Dermis blood vessel endothelial cell (primary cell): ENCODE measurements around the gene NHSL2. TPM values are rescaled to one million over a fixed set of nuclear protein-coding genes. Genes with fewer than 3 reads are reported as not detected.
A peak's percentile ranks its signal among the peaks of the same experiment; 100 is the strongest.

Experiments used
- DNase-seq: peaks from one replicate; pipeline ENCODE4 v3.0.0; 2010
- total RNA-seq: library from RNA; depleted of rRNA; stranded (reverse); fragments of >200 nt; gene quantifications from 2 replicates; pipeline ENCODE4 v1.2.3, GENCODE V29; 2014

NHSL2 gene
- total RNA-seq, 1 donor from 2014 or later = 28.6 TPM

DNA sequence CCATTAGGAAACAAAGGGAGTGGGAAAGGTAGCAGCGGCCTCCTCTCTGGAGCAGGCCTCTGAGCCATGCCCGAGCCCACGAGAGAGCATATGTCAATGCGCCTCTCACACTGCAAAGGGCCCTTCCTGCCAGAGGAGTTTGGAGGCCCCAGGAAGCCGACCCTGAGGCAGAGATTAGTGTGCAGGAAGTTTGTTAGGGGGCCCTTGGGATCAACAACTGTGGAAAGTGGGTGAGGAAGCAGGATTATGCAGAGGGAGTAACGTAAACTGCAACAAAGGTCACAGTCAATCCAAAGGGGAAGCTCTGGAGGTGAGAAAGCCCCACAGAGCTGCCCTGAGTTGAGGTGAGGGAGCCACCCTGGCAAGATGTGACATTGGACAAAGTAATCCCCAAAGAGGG, 203.7 kb downstream of the NHSL2 start:
- DNase-seq = no peak

DNA sequence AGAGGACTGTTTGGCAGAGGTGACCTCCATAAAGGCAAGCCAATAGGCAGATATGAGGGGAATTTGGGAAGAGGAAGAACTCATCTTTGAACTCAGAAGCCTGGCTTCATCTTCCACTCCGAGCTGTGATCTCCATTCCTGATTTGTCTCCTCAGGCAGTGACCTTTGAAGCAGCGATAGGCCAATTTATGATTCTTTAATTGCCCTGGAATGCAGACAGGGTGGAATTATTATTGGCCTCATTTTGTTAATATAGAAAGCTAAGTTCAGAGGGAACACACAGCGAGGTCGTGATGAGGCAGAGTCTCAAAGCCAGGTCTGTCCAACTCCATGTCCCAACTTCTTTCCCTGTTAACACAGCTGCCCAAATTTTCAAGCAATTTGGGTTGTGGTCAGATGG, 204.2 kb downstream of the NHSL2 start:
- no peak for DNase-seq

DNA sequence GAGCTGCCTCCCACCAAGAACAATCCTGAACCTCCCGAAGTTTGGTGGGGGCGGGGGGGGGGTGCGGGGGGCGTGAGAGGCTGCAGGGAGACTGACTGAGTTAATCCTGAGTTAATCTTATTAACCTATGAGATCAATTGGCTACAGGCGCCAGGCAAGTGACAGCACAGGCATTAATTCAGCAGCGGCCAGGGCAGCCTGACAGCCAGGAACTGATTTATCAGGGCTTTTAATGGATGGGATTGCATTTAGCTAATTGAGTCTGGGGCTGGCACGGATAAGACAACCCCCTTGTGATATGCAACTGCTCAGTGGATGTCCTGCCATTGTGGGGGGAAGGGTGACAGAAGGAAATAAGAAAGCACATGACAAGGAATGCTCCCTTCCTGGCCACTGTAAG, 204.7 kb downstream of the NHSL2 start:
- no peak for DNase-seq

DNA sequence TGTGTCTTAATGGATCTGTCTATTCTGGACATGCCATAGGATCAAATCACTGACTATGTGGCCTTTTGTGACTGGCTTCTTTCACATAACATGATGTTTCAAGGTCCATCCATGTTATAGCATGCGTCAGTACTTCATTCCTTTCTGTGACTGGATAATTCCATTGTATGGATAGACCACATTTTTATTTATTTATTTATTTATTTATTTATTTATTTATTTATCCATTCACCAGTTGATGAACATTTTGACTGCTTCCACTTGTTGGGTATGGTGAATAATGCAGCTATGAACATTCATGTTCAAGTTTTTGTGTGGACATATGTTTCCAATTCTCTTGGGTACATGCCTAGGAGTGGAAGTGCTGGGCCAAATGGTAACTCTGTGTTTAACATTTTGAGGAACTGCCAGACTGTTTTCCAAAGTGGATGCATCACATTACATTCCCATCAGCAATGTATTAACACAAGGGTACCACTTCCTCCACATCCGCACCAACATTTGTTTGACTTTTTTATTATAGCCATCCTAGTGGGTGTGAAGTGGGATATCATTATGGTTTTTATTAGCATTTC, 207.1 kb downstream of the NHSL2 start:
- no peak for DNase-seq

DNA sequence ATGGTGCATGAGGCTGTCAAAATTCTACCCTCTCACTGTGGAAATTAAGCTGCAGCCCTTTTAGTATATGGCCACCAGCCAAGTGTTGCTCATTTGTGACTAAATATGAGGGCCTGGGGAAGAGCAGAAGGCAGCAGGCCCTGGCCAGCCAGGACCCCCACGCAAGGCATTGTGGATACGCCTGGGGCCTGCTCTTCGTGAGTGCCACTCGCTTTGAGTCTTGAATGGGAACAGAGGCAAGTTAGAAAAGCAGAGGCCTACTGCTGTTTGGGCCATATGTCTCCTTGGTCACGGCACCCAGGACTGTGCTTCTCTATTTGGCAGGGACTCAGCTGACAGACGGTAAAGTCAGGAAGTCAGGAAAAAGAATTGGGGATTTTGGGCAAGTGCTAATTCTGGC, 210.2 kb downstream of the NHSL2 start:
- DNase-seq = no peak

DNA sequence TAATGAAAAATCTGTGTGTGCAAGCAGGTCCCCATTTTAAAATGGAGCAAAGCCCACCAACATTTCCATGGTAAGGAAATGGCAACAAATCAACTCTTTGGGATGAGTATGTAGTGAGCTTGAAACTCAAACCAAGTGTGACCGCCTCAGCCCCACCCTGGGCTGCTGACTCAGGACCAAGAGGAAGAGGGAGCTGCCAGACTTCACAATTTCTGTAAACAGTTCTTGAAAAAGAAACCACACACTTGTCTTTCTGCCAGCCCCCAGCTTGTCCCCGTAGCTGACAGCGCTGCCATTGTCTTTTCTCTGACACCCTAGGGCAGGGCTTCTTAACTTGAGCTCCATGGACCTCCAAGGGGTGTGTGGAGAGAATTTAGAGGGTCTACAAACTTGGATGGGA, 210.7 kb downstream of the NHSL2 start:
- peak; percentile 60 for DNase-seq

DNA sequence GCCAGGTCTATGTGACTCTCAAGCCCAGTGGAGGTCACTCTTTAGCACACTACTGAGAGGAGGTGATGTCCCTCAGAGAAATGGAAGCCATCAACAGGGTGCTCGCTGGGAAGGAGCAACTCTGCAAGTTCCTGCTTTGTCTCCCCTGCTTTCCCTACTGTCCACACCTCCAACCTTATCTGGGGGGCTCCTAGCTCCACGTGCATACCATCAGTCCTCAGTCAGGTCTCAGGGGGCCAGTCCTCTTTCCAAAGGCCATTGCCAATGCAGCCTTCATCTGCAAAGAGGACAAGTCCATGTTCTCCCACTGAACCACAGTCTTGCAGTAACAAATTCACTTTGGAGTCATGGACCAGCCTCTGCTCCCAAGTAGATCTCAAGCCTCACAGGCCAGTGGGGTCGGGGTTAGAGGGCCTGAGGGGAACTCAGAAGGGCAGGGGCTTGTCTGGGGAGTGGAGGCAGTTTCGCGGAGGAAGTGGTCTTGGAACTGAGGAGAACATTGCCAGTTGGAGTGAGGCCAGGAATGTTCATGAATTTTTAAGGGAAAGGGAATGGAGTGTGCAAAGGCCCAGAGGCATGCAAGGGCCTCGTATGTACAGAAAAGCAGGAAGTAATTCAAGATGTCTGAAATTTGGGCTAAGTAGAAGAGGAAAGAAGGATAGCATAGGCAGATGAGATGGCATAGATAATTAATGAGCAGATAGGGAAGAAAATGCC, 212.1 kb downstream of the NHSL2 start:
- no peak for DNase-seq

DNA sequence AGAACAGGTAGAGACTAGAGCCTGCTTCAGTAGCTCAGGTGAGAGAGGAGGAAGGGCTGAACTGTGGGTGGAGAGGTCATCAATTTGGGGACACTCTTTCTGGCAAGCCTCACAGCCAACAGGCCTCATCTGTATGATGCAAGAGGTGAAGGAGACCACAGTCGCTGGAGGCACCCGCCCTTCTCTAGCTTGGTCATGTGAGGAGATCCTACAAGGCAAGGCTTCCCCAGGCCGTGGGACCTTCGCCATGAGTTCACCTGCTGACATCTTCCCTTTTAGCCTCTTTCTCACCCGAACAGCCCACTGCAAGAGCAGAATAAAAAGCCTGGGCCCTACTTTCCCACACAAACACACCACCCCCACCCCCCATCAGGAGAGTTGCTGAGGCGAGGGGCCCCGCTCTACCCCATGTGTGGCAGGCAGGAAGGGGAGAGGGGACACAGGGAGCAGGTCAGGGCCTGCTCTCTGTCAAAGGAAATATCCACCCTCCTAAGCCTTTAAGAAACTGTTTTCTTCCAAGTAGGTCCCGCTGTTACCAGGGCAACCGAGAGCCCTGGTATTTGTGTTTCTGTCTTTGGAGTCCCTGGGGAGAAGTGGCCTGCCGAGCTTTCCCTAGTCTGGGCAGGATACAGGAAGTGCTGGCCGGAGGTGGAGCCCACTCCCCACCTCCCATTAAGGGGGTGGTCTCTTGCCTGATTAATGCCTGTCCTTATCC, 213.0 kb downstream of the NHSL2 start:
- DNase-seq = peak; percentile 67

DNA sequence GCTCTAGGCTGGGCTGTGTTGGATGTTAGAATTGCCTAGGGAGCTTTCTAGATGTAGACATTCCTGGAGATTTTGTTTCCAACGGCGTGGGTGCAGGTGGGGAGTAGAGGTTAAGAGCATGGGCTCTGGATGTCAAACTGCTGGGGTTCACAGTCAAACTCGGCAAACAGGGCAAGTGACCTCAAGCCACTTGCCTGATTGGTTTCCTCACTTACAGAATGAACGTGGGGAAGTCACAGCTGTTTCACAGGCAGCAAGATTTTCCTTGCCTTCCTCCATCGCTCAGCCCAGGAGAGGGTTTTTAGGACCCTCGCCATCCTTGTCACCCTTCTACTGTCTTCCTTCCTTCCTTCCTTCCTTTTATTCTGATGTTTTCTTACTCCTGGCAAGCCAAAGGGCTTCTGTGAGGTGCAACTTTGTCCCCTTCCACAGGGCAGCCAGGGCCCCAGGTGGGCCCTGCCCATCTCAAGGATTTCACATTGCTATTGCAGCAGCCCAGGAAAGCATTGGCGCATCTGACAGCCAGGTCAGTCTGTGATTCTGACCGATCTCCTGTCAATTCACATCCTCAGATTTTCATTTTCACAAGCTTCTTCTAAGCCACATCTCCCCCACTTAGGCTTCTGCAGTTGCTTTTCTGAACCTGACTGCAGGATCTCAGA, 214.0 kb downstream of the NHSL2 start:
- no peak for DNase-seq

DNA sequence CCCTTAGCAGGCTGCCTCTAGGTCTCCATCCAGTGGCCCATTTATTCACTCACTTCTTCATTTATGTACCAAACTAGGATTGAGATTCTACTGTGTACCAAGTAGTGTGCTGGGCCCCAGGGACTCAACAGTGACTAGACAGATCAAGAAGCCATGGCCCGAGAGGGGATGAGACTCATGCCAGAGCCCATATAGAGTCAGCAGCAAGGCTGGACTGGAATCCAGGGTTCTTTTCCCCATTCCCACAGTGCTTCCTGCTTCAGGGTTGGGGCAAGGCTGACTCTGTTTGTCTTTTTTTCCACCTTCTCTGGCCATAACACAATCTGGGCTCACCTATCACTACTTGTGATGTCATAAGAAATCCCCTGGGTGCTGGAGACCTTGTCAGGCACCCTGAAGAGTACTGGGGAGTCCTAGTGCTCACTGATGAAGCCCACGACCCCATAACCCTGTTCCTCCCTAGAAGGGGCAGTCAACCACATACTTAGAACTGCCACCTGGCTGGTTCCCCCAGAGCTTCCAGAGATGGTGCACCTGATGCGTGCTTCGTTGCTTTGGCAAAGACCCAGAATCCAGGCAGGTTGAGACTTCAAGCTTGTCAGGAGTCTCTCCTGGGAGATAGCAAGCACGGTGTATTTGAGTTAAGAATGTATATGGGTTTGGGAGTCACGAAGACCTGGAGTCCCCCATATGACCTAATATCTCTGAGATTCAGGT, 214.8 kb downstream of the NHSL2 start:
- no peak for DNase-seq

DNA sequence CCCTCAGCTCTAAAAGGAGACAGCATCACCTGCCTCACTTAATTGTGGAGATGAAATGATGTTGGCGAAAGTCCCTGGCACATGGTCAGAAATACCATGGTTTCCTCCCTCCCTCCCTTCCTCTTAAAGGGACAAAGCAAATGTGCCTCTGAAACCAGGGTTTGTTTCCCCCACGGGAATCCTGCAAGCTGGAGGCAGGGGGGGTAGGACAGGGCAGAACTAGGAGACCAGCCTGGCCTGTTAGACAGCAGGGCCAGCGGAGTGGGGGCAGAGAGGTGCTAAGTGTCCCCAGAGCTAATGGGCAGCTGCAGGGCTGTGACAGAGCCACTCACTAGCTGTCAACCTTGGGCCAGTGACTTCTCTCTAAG, 215.4 kb downstream of the NHSL2 start:
- DNase-seq = peak; percentile 35

DNA sequence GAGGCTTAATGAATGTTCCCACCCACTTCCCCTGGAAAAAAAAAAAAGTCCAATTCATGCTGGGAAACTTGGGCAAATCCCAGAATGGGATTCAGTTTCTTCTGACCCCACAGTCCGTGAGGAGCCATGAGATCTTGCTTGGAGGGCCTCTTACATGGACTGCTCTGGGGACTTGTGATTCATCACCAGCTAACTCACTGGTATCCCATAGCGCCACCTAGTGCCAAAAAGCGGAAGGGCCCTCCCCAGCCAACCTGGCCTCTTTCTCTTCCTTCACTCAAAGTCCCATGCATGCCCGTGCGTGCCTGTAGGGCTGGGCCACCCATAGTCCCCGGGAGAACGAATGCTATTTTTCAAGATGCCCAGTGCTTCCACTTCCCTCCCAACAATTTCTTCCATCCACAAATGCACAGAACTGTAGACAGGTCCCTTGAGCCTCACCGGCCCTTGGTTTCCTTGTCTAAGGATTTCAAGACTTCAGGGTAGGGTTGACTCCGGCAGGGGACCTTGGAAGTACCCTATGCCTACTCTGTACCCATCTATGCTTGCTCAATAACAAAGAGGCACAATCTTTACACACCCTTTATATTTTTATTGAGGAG, 216.0 kb downstream of the NHSL2 start:
- DNase-seq = peak; percentile 86

DNA sequence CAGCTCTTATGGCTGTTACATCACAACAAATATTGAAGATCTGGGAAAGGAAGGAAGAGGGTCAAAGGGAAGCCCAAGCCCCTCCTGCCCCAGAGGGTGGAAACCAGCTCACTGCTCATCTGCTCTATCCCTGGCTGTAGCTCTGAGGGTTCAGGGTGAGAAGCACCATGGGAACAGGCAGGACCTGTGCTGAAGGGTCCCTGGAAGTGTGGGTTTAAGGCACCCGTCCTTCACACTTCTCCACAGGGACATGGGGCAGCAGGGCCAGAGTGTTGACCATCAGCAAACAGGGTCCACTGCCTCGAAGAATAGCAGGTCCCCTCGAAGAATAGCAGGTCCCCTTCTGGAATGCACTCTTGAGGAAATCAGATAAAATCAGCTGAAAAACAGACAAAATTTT, 216.7 kb downstream of the NHSL2 start:
- no peak for DNase-seq

DNA sequence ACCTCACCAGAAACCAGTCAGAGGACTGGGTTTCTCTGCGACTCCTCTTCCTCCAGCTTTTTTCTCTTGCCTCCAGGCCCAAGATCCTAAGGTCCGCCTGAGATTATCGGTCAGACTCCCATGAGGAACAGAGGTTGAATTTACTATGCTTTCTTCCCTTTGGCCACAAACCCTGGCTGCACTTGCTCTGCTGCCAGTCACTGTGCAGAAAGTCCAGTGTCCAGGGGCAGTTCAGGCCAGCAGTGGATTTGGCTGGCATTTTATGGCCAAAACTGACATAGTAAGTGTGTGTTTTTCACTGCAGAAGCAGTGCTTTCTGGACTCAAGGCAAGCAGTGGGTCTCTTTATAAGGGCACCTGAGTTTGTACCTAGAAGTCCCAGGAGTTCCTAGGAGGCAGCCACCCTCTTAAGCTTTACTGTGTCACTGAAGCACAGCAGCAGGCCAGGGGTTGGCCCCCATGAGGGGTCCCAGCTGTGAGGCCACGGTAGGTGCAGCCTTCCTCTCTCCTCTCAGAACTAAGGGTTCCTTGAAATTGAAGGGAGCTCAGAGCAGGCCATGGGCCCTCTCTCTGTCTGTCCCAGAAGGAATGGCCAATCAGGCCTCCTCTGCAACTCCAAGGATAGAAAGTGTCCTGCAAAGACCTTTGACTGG, 217.7 kb downstream of the NHSL2 start:
- no peak for DNase-seq

DNA sequence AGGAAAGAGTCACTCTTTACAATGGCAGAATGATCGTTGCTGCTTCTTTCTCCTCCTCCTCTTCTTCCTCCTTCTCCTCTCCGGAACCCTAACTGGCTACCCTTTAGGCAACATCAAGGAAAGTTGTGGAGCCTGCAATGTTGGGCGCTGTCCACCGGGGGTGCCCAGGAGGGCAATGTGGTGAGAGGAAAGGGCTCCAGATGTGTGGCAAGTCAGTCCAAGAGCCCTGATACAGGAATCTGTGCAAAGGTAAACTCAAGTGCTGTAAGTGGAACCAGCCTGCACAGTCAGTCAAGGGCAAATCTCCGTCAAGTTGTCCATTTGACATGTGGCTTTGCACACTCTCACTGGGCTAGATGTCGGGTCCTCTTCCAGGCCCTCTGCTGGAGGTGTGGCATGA, 218.2 kb downstream of the NHSL2 start:
- DNase-seq = peak; percentile 36

DNA sequence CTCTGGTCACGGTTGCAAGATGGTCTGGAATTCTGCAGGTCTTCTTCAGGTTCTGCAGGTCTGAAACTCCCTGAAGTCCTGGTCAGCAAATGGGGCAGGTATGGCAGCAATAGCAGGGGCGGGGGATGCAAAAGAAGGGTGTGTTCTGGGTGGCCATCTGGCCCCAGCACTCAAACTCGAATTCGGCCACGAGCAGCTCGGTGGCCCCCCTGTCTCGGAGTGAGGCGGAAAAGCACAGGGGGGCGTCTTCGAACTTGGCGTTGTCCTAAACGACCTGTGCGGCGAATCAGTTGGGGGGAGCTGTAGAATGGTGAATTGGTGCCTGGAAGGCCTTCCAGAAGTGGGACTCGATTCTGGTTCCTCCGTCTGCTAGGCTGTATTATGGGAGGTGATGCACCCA, 219.0 kb downstream of the NHSL2 start:
- DNase-seq = no peak

DNA sequence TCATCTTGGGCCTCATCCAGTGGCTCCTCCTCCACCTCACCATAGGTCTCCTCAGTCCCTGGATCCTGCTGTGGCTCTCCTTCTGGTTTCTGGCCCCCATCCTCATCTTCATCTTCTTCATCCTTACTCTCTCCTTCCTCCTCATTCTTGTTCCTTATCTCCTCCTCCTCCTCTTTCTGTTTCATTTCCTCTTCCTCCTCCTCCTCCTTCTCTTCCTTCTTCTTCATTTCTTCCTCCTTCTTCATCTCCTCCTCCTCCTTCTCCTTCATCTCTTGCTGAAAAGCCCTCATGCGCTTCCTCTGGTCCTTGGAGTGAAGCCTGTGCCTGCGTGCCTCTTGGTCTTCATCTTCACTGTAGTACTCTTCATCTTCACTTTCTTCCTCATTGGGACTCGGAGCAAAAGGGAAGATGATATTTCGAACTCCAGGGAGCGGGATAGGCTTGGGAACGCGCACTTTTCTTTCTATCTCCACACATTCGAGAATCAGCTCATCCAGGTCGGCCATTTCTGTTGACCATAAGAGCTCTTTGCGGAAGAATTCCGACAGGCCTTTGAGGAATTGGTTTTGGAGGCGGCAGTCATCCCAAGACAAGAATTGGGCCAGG, 219.6 kb downstream of the NHSL2 start:
- no peak for DNase-seq

DNA sequence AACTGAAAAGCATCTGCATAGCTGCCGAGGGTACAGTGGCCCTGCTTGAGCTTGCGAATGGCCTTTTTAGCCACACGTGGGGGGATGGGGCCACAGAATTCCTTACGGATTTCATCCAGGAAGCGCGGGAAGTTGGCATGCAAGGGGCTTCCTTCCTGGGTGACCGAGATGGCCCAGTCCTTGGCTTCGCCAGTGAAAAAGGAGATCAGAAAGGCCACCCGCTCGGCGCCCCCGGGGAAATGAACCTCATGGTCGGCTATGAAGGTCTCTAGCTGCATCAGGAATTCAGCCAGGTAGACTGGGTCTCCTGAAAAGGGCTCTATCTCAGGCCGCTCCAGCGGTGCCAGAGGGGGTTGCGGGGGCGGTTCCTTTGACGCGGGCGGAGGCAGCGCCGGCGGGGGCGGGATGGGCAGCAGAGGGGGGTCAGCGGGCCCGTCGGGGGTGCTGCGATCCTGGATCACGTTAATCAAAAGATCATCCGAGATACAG, 220.2 kb downstream of the NHSL2 start:
- DNase-seq = no peak

DNA sequence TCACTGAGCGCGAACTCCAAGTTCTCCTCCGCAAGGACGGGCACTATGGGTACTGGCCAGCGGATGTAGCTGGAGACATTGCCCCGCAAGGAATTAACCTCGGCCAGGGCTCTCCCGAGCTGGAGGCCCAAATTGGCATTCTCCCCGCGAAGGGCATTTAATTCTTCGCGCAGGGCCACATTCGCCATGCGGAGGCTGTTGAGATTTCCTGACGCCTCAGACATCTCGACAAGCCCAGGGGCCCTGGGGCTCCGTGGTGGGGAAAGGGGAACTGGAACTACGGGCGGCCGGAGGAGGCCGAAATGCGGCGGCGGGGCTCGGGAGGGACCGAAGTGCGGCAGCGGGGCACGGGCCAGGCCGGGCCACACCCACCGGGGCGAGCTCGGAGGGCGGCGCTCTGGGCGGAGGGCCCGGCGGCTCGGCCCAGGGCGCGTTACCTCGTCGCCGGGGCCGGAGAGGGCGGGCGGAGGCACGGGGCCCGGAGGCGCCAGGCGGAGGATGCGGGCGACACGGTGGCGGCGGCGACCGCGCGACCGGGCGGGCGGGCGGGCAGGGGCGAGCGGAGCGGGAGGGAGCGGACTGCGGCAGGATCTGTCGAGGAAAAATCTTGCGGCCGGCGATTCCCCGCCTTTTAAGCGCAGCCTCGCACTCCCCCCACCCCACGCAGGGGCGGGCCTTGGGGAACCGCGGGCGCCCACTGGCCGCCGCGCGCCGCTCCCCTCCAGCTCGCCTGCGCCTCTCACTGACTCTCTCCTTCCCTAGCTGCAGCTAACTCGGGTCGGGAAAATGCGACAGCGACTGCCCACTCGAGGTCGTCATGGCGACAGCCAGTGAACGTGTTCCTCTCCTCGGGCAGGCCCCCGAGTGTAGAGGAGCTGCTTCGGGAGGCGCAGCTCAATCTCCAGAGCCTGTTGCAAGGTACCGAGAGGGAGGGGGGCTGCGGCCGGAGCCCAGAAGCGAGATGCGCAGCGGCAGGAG, 221.0 kb downstream of the NHSL2 start, which contains the start of gene RTL5:
Gene RTL5, minus strand, starts transcription at position 599 of the 978 bp plus-strand sequence.
- peak; percentile 78 for DNase-seq

DNA sequence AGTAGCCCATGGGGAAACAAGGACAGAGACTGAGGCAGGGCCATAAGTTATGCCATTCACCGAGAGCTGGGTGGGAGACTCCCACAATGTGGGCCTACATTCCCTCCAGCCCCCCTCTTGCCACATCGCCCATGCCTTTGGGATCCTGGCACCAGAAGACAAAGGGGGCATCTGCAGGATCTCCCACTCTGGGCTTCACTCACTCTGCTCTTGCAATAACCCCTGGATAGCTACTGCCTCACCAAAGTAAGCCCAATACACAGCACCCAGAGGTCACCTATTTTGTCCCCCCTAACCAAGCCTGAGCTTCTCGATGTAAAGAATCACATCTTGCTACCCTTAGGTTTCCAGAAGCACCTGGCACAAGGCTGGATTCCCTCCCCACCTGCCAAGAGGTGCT, 221.8 kb downstream of the NHSL2 start:
- no peak for DNase-seq
